ENCODE measurements around the gene USP38. TPM values are rescaled to one million over a fixed set of nuclear protein-coding genes. Genes with fewer than 3 reads are reported as not detected.

USP38 gene
- total RNA-seq, 1 donor from 2014 or later = 18.9 TPM

Other genes with a start within 250 kb of the USP38 start
- 30.1 to 52.2 TPM (median 33.2 TPM) in 3 replicates for gene GAB1, start 152.0 kb downstream of the USP38 start, total RNA-seq